ENCODE measurements around the gene KLF15. TPM values are rescaled to one million over a fixed set of nuclear protein-coding genes. Genes with fewer than 3 reads are reported as not detected.

Gene KLF15
- total and polyA plus RNA-seq, 2 experiments from 2014 or later, result 3.5 to 19.8 TPM

DNA sequence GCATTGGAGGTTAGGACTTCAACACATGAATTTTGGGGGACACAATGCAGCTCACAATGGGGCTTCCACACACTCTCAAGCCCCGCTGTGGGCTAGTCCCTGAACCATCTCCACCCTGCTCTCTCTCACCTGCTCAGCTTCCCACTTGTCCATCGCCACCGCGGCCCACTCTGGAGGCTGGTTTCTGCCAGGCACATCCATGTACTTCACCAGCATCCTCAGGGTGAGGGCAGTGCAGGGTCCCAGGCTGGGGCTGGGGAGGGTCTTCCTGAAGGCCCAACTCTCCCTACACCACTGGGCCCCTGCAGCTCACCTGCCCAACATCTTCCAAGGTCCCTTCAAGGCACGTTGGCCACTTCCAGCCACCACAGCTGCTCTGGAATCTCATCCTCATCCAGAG, 46.4 kb downstream of the KLF15 start:
- TF ChIP-seq, protein P1, sequence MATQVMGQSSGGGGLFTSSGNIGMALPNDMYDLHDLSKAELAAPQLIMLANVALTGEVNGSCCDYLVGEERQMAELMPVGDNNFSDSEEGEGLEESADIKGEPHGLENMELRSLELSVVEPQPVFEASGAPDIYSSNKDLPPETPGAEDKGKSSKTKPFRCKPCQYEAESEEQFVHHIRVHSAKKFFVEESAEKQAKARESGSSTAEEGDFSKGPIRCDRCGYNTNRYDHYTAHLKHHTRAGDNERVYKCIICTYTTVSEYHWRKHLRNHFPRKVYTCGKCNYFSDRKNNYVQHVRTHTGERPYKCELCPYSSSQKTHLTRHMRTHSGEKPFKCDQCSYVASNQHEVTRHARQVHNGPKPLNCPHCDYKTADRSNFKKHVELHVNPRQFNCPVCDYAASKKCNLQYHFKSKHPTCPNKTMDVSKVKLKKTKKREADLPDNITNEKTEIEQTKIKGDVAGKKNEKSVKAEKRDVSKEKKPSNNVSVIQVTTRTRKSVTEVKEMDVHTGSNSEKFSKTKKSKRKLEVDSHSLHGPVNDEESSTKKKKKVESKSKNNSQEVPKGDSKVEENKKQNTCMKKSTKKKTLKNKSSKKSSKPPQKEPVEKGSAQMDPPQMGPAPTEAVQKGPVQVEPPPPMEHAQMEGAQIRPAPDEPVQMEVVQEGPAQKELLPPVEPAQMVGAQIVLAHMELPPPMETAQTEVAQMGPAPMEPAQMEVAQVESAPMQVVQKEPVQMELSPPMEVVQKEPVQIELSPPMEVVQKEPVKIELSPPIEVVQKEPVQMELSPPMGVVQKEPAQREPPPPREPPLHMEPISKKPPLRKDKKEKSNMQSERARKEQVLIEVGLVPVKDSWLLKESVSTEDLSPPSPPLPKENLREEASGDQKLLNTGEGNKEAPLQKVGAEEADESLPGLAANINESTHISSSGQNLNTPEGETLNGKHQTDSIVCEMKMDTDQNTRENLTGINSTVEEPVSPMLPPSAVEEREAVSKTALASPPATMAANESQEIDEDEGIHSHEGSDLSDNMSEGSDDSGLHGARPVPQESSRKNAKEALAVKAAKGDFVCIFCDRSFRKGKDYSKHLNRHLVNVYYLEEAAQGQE (IDR thresholded peaks at IDR 0.05; ENCODE audit: unreplicated experiment), result no peak
- ATAC-seq (no peak), DNase-seq (ENCODE audit: low spot score) (no peak)
- peaks cover 21% of the 10 kb centered on the region for H3K27me3 Mint-ChIP-seq (ENCODE audit: insufficient read depth, low read depth, poor library complexity)
- H3K36me3 Mint-ChIP-seq (ENCODE audit: low read depth), result no peaks in the 10 kb centered on the region; the same call in 2 of the 3 replicates
- no peaks in the 10 kb centered on the region for H3K36me3 ChIP-seq (ENCODE audit: insufficient read depth)
- no peak overlapping the region for H3K4me3 Mint-ChIP-seq
- no peak overlapping the region for H3K27ac ChIP-seq (ENCODE audit: low read depth)
- no peak overlapping the region for H2AFZ ChIP-seq
- no peak overlapping the region for H3K4me2 ChIP-seq
- H3K4me3 ChIP-seq, result no peak overlapping the region
- H3K9me2 ChIP-seq (ENCODE audit: insufficient read depth), result no peaks in the 10 kb centered on the region
- peaks cover 3% of the 10 kb centered on the region for H3K4me1 ChIP-seq (ENCODE audit: insufficient read depth)
- H3K79me2 ChIP-seq (replicated peaks; ENCODE audit: insufficient read depth), result no peaks in the 10 kb centered on the region
- no peak overlapping the region for H3K27ac Mint-ChIP-seq
- H3K4me1 Mint-ChIP-seq, result peaks cover 12% of the 10 kb centered on the region
- H4K20me1 ChIP-seq (replicated peaks; ENCODE audit: insufficient read depth), result no peaks in the 10 kb centered on the region
- no peaks in the 10 kb centered on the region for H3F3A ChIP-seq (replicated peaks; ENCODE audit: low read depth)
- no peaks in the 10 kb centered on the region for H3K27me3 ChIP-seq (ENCODE audit: insufficient read depth)
- H3K9me3 Mint-ChIP-seq, result peaks cover 16% of the 10 kb centered on the region

- peaks cover 4% of the 10 kb centered on the region for H3K4me1 Mint-ChIP-seq
- TF ChIP-seq, protein P2, sequence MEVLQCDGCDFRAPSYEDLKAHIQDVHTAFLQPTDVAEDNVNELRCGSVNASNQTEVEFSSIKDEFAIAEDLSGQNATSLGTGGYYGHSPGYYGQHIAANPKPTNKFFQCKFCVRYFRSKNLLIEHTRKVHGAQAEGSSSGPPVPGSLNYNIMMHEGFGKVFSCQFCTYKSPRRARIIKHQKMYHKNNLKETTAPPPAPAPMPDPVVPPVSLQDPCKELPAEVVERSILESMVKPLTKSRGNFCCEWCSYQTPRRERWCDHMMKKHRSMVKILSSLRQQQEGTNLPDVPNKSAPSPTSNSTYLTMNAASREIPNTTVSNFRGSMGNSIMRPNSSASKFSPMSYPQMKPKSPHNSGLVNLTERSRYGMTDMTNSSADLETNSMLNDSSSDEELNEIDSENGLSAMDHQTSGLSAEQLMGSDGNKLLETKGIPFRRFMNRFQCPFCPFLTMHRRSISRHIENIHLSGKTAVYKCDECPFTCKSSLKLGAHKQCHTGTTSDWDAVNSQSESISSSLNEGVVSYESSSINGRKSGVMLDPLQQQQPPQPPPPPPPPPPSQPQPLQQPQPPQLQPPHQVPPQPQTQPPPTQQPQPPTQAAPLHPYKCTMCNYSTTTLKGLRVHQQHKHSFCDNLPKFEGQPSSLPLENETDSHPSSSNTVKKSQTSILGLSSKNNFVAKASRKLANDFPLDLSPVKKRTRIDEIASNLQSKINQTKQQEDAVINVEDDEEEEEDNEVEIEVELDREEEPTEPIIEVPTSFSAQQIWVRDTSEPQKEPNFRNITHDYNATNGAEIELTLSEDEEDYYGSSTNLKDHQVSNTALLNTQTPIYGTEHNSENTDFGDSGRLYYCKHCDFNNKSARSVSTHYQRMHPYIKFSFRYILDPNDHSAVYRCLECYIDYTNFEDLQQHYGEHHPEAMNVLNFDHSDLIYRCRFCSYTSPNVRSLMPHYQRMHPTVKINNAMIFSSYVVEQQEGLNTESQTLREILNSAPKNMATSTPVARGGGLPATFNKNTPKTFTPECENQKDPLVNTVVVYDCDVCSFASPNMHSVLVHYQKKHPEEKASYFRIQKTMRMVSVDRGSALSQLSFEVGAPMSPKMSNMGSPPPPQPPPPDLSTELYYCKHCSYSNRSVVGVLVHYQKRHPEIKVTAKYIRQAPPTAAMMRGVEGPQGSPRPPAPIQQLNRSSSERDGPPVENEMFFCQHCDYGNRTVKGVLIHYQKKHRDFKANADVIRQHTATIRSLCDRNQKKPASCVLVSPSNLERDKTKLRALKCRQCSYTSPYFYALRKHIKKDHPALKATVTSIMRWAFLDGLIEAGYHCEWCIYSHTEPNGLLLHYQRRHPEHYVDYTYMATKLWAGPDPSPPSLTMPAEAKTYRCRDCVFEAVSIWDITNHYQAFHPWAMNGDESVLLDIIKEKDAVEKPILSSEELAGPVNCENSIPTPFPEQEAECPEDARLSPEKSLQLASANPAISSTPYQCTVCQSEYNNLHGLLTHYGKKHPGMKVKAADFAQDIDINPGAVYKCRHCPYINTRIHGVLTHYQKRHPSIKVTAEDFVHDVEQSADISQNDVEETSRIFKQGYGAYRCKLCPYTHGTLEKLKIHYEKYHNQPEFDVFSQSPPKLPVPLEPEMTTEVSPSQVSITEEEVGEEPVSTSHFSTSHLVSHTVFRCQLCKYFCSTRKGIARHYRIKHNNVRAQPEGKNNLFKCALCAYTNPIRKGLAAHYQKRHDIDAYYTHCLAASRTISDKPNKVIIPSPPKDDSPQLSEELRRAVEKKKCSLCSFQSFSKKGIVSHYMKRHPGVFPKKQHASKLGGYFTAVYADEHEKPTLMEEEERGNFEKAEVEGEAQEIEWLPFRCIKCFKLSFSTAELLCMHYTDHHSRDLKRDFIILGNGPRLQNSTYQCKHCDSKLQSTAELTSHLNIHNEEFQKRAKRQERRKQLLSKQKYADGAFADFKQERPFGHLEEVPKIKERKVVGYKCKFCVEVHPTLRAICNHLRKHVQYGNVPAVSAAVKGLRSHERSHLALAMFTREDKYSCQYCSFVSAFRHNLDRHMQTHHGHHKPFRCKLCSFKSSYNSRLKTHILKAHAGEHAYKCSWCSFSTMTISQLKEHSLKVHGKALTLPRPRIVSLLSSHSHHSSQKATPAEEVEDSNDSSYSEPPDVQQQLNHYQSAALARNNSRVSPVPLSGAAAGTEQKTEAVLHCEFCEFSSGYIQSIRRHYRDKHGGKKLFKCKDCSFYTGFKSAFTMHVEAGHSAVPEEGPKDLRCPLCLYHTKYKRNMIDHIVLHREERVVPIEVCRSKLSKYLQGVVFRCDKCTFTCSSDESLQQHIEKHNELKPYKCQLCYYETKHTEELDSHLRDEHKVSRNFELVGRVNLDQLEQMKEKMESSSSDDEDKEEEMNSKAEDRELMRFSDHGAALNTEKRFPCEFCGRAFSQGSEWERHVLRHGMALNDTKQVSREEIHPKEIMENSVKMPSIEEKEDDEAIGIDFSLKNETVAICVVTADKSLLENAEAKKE (CRISPR knock-in tag; IDR thresholded peaks at IDR 0.05), result no peak
- no peak for TF ChIP-seq CREB1 (CRISPR knock-in tag; IDR thresholded peaks at IDR 0.05; ENCODE audit: low read depth)
- TF ChIP-seq ZNF114 (CRISPR knock-in tag; IDR thresholded peaks at IDR 0.05), result no peak
- TF ChIP-seq JUNB (IDR thresholded peaks at IDR 0.05; ENCODE audit: unreplicated experiment), result no peak
- TF ChIP-seq NANOG (IDR thresholded peaks at IDR 0.05; ENCODE audit: borderline replicate concordance), result no peak
- no peak for TF ChIP-seq POLR2AphosphoS5 (IDR thresholded peaks at IDR 0.05; ENCODE audit: low read depth)
- no peak for TF ChIP-seq EZH2 (IDR thresholded peaks at IDR 0.05; ENCODE audit: low read depth, unreplicated experiment)
Observed at GRCh38 chr3:126309861-126310655, 47.1 kb downstream of the KLF15 start.

More at GRCh38 chr3:126309861-126310655, 47.1 kb downstream of the KLF15 start:
- DNase-seq (ENCODE audit: low spot score), result no peak
- Histone ChIP-seq H3K4me2 (no peak overlapping the region), H3K27ac (ENCODE audit: low read depth) (no peak overlapping the region), H3K79me2 (replicated peaks; ENCODE audit: insufficient read depth) (no peaks in the 10 kb centered on the region), H3F3A (replicated peaks; ENCODE audit: low read depth) (no peaks in the 10 kb centered on the region), H2AFZ (no peak overlapping the region), H3K4me3 (no peak overlapping the region), H3K27me3 (ENCODE audit: insufficient read depth) (no peaks in the 10 kb centered on the region), H3K36me3 (ENCODE audit: insufficient read depth) (no peaks in the 10 kb centered on the region), H4K20me1 (replicated peaks; ENCODE audit: insufficient read depth) (no peaks in the 10 kb centered on the region), H3K4me1 (ENCODE audit: insufficient read depth) (no peaks in the 10 kb centered on the region), H3K9me2 (ENCODE audit: insufficient read depth) (no peaks in the 10 kb centered on the region)
- H3K27ac Mint-ChIP-seq, result no peak overlapping the region
- no peak for ATAC-seq
- no peak overlapping the region for H3K4me3 Mint-ChIP-seq
- peaks cover 19% of the 10 kb centered on the region for H3K27me3 Mint-ChIP-seq (ENCODE audit: insufficient read depth, low read depth, poor library complexity)
- H3K36me3 Mint-ChIP-seq (ENCODE audit: low read depth), result no peaks in the 10 kb centered on the region; the same call in 2 of the 3 replicates
- peaks cover 16% of the 10 kb centered on the region for H3K9me3 Mint-ChIP-seq
